ENCODE results near the gene SLC39A11. TPM values are rescaled to one million over a fixed set of nuclear protein-coding genes. Genes with fewer than 3 reads are reported as not detected.

The SLC39A11 gene
- polyA plus RNA-seq, 1 donor from 2014 or later = 8.0 TPM

GRCh38 chr17:73118951-73119391, 26.5 kb upstream of the SLC39A11 start:
- Histone ChIP-seq H3K27ac (ENCODE audit: low read length) (no peak overlapping the region), H2AFZ (ENCODE audit: low read depth, low read length) (no peak overlapping the region), H3K9ac (ENCODE audit: low read length) (no peak overlapping the region), H3K79me2 (replicated peaks; ENCODE audit: insufficient read depth, low read length) (no peaks in the 10 kb centered on the region), H3K4me2 (ENCODE audit: low read length) (no peak overlapping the region), H3K9me3 (ENCODE audit: low read length) (no peaks in the 10 kb centered on the region), H3K27me3 (ENCODE audit: insufficient read depth, low read depth, low read length) (no peaks in the 10 kb centered on the region), H3F3A (ENCODE audit: insufficient read depth, low read length, poor library complexity, severe bottlenecking) (no peaks in the 10 kb centered on the region), H3K4me3 (ENCODE audit: low read length) (no peak overlapping the region), H3K36me3 (ENCODE audit: insufficient read depth, low read length) (no peaks in the 10 kb centered on the region), H4K20me1 (ENCODE audit: insufficient read depth) (no peaks in the 10 kb centered on the region), H3K9me2 (ENCODE audit: insufficient read depth, low read length) (no peaks in the 10 kb centered on the region)
- TF ChIP-seq RAD21 (conservative IDR thresholded peaks at IDR 0.05) (no peak), SMC3 (conservative IDR thresholded peaks at IDR 0.05; ENCODE audit: poor library complexity) (no peak), EZH2 (IDR thresholded peaks at IDR 0.05; ENCODE audit: borderline replicate concordance, insufficient read depth, low read length, poor library complexity, severe bottlenecking) (no peak), TAF1 (IDR thresholded peaks at IDR 0.05; ENCODE audit: low read depth) (no peak), MXI1 (conservative IDR thresholded peaks at IDR 0.05; ENCODE audit: poor library complexity, severe bottlenecking) (no peak), POLR2AphosphoS5 (IDR thresholded peaks at IDR 0.05) (no peak), EP300 (conservative IDR thresholded peaks at IDR 0.05; ENCODE audit: poor library complexity, severe bottlenecking) (no peak), REST (IDR thresholded peaks at IDR 0.05; ENCODE audit: borderline replicate concordance) (no peak)
- TF ChIP-seq, protein P1, sequence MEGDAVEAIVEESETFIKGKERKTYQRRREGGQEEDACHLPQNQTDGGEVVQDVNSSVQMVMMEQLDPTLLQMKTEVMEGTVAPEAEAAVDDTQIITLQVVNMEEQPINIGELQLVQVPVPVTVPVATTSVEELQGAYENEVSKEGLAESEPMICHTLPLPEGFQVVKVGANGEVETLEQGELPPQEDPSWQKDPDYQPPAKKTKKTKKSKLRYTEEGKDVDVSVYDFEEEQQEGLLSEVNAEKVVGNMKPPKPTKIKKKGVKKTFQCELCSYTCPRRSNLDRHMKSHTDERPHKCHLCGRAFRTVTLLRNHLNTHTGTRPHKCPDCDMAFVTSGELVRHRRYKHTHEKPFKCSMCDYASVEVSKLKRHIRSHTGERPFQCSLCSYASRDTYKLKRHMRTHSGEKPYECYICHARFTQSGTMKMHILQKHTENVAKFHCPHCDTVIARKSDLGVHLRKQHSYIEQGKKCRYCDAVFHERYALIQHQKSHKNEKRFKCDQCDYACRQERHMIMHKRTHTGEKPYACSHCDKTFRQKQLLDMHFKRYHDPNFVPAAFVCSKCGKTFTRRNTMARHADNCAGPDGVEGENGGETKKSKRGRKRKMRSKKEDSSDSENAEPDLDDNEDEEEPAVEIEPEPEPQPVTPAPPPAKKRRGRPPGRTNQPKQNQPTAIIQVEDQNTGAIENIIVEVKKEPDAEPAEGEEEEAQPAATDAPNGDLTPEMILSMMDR (IDR thresholded peaks at IDR 0.05; ENCODE audit: poor library complexity, severe bottlenecking) = no peak

- H3K9me2 ChIP-seq (ENCODE audit: insufficient read depth, low read length) = no peaks in the 10 kb centered on the region
- H3K9me3 ChIP-seq (ENCODE audit: low read length) = no peaks in the 10 kb centered on the region
- H3K79me2 ChIP-seq (replicated peaks; ENCODE audit: insufficient read depth, low read length) = no peaks in the 10 kb centered on the region
- no peak for TF ChIP-seq SMC3 (conservative IDR thresholded peaks at IDR 0.05; ENCODE audit: poor library complexity)
- TF ChIP-seq MXI1 (conservative IDR thresholded peaks at IDR 0.05; ENCODE audit: poor library complexity, severe bottlenecking) = no peak
- no peak overlapping the region for H3K4me2 ChIP-seq (ENCODE audit: low read length)
- H3K4me3 ChIP-seq (ENCODE audit: low read length) = no peak overlapping the region
- H2AFZ ChIP-seq (ENCODE audit: low read depth, low read length) = no peak overlapping the region
- no peak overlapping the region for H3K27ac ChIP-seq (ENCODE audit: low read length)
- no peaks in the 10 kb centered on the region for H3K36me3 ChIP-seq (ENCODE audit: insufficient read depth, low read length)
- no peaks in the 10 kb centered on the region for H3K27me3 ChIP-seq (ENCODE audit: insufficient read depth, low read depth, low read length)
- H4K20me1 ChIP-seq (ENCODE audit: insufficient read depth) = no peaks in the 10 kb centered on the region
- no peak overlapping the region for H3K9ac ChIP-seq (ENCODE audit: low read length)
- no peaks in the 10 kb centered on the region for H3F3A ChIP-seq (ENCODE audit: insufficient read depth, low read length, poor library complexity, severe bottlenecking)
These were observed 25.7 kb upstream of the SLC39A11 start for GRCh38 chr17:73118139-73118538.

- no peaks in the 10 kb centered on the region for H3K79me2 ChIP-seq (replicated peaks; ENCODE audit: insufficient read depth, low read length)
- no peaks in the 10 kb centered on the region for H3F3A ChIP-seq (ENCODE audit: insufficient read depth, low read length, poor library complexity, severe bottlenecking)
- H3K27me3 ChIP-seq (ENCODE audit: insufficient read depth, low read depth, low read length) = no peaks in the 10 kb centered on the region
- no peak overlapping the region for H3K4me2 ChIP-seq (ENCODE audit: low read length)
- no peak overlapping the region for H3K27ac ChIP-seq (ENCODE audit: low read length)
- no peaks in the 10 kb centered on the region for H3K36me3 ChIP-seq (ENCODE audit: insufficient read depth, low read length)
- no peak overlapping the region for H3K4me3 ChIP-seq (ENCODE audit: low read length)
- H3K9ac ChIP-seq (ENCODE audit: low read length) = no peak overlapping the region
- no peaks in the 10 kb centered on the region for H4K20me1 ChIP-seq (ENCODE audit: insufficient read depth)
- no peaks in the 10 kb centered on the region for H3K9me2 ChIP-seq (ENCODE audit: insufficient read depth, low read length)
- no peak for TF ChIP-seq RAD21 (conservative IDR thresholded peaks at IDR 0.05)
- TF ChIP-seq EP300 (conservative IDR thresholded peaks at IDR 0.05; ENCODE audit: poor library complexity, severe bottlenecking) = no peak
- no peak for TF ChIP-seq EZH2 (IDR thresholded peaks at IDR 0.05; ENCODE audit: borderline replicate concordance, insufficient read depth, low read length, poor library complexity, severe bottlenecking)
- no peak for TF ChIP-seq REST (IDR thresholded peaks at IDR 0.05; ENCODE audit: borderline replicate concordance)
- no peak for TF ChIP-seq MXI1 (conservative IDR thresholded peaks at IDR 0.05; ENCODE audit: poor library complexity, severe bottlenecking)
- no peak for TF ChIP-seq POLR2AphosphoS5 (IDR thresholded peaks at IDR 0.05)
- no peak for TF ChIP-seq SMC3 (conservative IDR thresholded peaks at IDR 0.05; ENCODE audit: poor library complexity)
- TF ChIP-seq, protein P1 (IDR thresholded peaks at IDR 0.05; ENCODE audit: poor library complexity, severe bottlenecking) = no peak
- TF ChIP-seq TAF1 (IDR thresholded peaks at IDR 0.05; ENCODE audit: low read depth) = no peak
- H3K9me3 ChIP-seq (ENCODE audit: low read length) = no peaks in the 10 kb centered on the region
- H2AFZ ChIP-seq (ENCODE audit: low read depth, low read length) = no peak overlapping the region
These were observed 19.8 kb upstream of the SLC39A11 start for GRCh38 chr17:73112246-73112645.
